NAMALWA (cell line): ENCODE results near the gene SUMF1.
A peak's percentile ranks its signal among the peaks of the same experiment; 100 is the strongest.

ENCODE experiments used
- DNase-seq: peaks from one replicate; pipeline ENCODE4 v3.0.0-alpha.2; 2015; ENCODE audit warnings: low spot score

The SUMF1 gene

GRCh38 chr3:4497005-4497692 lies 30.1 kb upstream of the SUMF1 start:
- no peak for DNase-seq

DNA sequence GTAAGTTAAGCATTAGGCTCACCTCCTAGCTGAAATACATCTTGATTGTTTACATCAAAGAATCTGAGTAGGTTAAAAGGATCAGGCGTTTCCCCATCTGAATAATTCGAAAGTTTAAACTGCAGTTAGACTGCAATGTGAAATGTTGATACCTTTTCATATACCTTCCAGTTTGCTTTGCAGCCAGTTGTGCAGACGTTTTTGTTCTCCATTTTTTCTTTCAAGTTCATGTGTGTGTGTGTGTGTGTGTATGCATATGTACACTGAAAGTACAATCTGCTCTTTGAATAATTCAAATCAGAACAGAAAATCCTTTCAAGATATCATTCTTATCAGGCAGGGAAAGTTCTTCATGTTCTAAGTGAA lies 29.0 kb upstream of the SUMF1 start:
- peak; percentile 13 for DNase-seq

- peak; percentile 34 for DNase-seq
Measured at GRCh38 chr3:4495294-4496086, 28.4 kb upstream of the SUMF1 start.

DNA sequence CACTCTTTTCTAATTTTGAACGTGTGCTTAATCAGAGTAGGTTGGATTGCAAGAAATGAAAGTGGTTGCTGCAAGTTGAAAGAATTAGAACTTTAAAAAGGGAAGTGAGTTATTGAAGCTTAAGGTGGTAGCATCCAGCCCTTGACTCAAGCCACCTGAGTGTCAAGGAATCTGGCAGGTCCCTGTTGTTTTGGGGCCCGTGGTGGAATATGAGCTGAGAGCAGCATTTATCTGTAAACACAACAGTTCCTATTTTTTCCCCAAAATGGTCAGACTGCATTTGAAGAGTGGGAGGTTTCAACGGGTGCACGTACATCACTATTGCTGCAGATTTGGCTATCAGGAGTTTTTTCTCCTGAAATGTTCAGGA lies 27.8 kb upstream of the SUMF1 start:
- DNase-seq, result peak; percentile 65

DNA sequence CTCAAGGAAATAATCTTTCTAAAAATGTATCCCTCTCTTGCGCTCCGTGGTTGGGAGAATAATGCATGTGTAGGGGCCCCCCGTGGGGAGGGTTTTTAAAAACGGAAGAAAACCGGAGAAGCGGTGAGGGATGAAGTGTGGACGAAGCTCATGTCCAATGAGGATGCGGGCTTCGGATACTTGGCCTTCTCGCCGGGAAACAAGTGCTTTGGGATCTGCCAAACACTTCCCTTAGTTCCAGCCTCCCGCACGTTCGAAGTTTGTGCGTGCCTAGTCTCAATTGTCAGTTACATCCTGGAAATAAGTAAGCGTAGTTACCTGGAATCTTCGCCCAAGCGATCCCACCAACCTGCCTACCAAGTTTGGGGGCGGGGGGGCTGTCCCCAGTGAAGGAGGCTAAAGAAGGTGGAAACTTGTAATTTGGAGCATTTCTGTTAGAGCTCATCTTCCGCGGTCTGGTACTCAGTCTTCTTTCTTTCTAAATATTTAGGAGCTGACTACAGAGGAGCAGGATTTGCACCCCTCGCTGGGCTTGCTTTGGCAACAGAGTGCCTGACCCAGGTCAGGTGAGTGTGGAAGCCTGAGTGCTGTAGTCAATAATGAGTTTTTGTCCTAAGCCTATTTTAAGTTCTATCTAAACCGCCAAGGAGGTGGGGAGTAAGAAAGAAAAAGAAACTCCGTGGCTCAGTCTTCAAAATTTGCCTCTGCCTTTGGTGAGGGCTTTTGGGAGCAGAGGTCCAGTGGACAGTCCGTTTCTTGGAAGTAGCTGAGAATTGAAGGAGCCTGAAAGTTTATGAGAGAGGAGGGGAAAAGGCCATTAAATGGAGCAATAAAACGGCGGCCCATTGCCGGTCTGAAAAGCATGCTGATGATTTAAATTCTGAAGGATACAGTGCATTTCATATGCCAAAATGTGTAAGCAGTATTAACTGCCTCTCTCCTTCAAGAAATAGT lies 27.1 kb upstream of the SUMF1 start:
- DNase-seq, result peak; percentile 36

DNA sequence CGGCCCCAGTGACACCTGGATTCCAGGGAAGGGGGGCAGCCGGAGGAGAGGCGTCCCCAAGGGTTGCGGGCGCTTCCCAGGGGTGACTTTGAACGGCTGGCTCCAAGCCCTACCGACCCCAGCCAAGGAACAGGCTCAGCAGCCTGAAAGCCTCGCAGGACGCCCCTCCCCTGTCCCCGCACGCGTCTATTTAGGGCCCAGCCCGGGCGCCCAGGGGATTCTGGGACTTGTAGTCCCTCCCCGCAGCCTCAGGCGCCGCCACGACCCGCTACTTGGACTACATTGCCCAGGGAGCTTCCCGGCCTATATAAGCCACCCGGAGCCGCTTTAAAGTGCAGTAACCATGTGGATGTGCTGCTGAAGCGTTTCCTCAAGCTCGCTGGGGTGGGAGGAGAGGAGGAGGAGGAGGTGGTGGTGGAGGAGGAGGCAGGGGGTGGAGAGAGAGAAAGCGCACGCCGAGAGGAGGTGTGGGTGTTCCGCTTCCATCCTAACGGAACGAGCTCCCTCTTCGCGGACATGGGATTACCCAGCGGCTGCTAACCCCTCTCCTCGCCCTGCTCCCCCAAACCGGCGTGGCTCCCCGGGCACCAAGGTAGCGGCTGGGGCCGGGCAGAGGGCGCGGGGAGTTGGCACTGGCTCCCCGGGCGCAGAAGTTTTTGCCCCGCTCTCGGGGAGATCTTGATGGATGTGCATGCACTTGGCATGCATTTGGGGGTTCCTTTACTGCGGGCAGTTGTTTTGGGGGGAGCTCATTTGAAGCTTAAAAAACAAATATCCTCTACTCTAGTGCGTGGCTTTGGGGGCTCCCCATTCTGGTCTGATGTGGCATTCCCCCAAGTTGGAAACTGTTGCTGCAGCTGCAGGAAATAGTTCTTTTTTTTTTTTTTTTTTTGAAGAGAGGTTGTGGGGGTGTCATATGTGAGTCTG lies 26.2 kb upstream of the SUMF1 start, which contains the start of gene ITPR1:
TSS of gene ITPR1 (plus strand) at position 335 of the 927 bp plus-strand sequence. CDS start 23,144 bp downstream, outside the sequence.
- DNase-seq, result peak; percentile 99

GRCh38 chr3:4492208-4493013 lies 25.3 kb upstream of the SUMF1 start:
- peak; percentile 76 for DNase-seq

- DNase-seq, result no peak
Measured at GRCh38 chr3:4491855-4492207, 24.8 kb upstream of the SUMF1 start.

DNA sequence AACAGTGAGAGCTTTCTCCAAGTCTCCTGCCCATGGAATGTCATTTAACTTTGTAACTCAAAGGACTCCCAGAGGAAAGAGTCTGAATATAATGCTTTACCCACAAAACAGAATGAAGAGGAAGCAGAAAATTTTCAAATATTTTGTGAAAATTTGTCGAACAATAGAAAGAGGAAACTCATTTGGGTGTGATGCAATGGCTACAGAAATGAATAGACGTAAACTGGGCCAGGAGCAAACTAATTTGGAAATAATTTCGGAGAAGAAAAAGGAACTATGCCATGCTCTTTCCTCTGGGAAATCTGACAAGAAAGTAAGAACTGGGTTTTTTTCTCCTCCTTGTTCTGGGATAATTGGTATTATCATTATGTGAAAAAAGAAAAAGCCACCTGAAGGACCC lies 11.2 kb upstream of the SUMF1 start:
- DNase-seq, result no peak

DNA sequence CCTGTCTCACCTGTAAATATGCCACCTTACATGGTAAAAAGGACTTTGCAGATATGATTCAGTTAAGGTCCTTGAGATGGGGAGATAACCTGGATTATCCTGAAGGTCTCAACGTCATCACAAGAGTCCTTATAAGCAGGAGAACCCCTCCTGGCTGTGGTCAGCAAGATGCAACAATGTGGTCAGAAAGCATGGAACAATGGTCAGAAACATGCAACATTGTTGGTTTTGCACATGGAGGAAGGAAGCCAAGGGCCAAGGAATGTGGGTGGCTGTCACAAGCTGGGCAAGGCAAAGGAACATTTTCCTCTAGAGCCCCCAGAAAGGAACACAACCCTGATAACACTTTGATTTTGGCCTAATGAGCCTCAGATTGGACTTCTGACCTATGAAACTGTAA lies 9.4 kb upstream of the SUMF1 start:
- no peak for DNase-seq

DNA sequence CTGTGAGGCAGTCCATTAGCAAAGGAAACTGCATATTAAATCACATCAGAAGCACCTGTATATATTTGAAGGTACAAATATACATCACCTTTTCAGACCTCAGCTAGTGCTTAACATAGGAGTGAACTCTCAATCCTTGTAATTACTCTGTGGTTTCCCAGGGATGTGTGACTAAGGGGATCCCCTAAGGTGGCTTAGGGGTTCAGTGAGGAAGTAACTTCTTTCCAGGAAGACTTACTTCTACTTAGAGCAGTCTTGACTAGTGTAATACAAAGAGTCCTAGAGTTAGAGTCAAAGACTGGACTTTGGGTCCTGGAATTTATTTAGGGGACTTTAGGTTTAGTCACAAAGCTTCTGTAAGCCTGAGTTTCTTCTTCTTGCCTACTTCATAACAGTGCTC lies 8.7 kb upstream of the SUMF1 start:
- DNase-seq, result no peak

- peak; percentile 21 for DNase-seq
Measured at GRCh38 chr3:4474683-4475490, 7.8 kb upstream of the SUMF1 start.

GRCh38 chr3:4472766-4473165 lies 5.7 kb upstream of the SUMF1 start:
- DNase-seq, result no peak

- DNase-seq, result no peak
Measured at GRCh38 chr3:4472312-4472711, 5.2 kb upstream of the SUMF1 start.

GRCh38 chr3:4471907-4472306 lies 4.8 kb upstream of the SUMF1 start:
- no peak for DNase-seq

- no peak for DNase-seq
Measured at GRCh38 chr3:4467522-4467867, 426 bp upstream of the SUMF1 start.

- no peak for DNase-seq
Measured at GRCh38 chr3:4464576-4464975, 2.5 kb downstream of the SUMF1 start.

DNA sequence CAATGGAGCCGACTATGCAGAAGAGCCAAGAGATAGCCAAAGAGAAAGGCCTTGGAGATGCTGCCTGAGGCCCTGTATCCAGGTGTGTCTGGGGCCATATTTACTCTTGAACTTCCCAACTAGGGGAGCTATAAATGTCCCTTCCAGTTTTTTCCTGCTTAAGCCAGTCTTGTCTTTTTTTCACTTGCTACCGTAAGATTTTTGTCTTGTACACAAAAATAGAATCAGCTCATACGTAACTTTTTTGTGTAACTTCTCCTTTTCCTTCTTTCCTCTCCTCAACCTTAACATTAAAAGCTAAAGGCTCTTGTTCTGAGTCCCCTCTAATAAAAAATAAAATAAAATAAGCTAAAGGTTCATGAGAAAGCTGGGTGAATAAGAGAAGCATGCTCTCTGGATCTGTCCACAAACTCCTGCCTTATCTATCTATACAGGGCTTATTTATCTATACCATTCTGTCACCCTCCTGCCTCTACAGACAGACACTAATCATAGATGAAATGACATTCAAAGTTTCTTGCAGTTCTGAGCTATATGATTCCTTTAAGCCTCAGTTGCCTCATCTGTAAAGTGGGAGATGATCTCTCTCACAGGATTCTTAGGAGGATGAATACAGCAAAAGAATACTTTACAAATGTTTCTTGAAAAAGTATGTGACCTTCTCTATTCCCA lies 4.6 kb downstream of the SUMF1 start:
- no peak for DNase-seq

DNA sequence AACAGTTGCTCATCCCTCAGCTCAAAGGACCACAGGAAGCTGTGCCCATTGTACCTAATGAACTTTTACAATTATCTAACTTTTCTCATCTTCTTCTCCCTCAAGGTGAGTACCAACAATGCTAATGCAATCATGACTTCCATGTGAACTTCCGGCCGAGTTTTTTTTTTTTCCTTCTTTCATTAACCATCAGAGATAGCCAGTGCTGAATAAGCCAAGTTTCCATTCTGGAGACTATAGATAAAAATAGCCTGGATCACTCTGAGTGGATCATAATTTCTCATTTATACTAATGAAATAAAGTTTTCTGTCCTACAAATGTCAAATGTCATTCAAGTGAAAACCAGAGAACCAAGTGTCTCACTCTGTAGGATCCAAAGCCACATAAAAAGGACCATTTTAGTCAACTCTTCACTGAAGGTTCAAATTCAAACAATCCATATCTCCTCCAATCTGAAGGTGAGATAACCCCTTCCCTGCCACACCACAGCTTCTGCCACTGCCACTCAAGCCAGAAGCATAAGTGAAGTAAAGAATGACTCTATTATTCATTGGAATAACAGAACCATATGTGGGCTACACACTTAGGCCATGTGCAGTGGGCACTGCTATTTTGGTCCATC lies 5.5 kb downstream of the SUMF1 start:
- no peak for DNase-seq
